MV-4-11 (cell line): ENCODE measurements around the gene CST1.

Source experiments
- DNase-seq: peaks from one replicate; lab custom pipeline; 2025; lab: John Stamatoyannopoulos, UW

The CST1 gene

GRCh38 chr20:23705895-23706294 lies 44.8 kb downstream of the CST1 start:
- no peak for DNase-seq

- DNase-seq: no peak
Observed at GRCh38 chr20:23702021-23702420, 48.7 kb downstream of the CST1 start.

- no peak for DNase-seq
Observed at GRCh38 chr20:23700931-23701330, 49.8 kb downstream of the CST1 start.

- no peak for DNase-seq
Observed at GRCh38 chr20:23697947-23698346, 52.8 kb downstream of the CST1 start.
